Gastroesophageal sphincter (tissue), 4 donors: ENCODE data around the gene IQSEC1. TPM values are rescaled to one million over a fixed set of nuclear protein-coding genes. Genes with fewer than 3 reads are reported as not detected.

Experiments used
- ATAC-seq: fragments of 150-250 bp; one replicate; pipeline ENCODE4 v1.9.1; 2016; ENCODE audit warnings: mild to moderate bottlenecking, moderate library complexity
- H3K27ac ChIP-seq, 4 donors: fragments of 200-600 bp; sonication (generic) in 3 of 4; 1 replicate in 3 of 4; 2 replicates in 1 of 4; pipeline ENCODE4 v1.5.1; 2016 to 2019
- H3K27me3 ChIP-seq: fragments of 200-600 bp; sonication (generic); one replicate; pipeline ENCODE4 v1.5.1; 2019
- H3K36me3 ChIP-seq, 2 donors: fragments of 200-600 bp; sonication (generic); one replicate each; pipeline ENCODE4 v1.5.1; 2019; ENCODE audit warnings: control low read depth in 1 of 2
- H3K4me1 ChIP-seq, 3 donors: fragments of 200-600 bp; sonication (generic); 1 replicate in 2 of 3; 2 replicates in 1 of 3; pipeline ENCODE4 v1.5.1; 2016 to 2019; ENCODE audit warnings: control low read depth in 2 of 3
- H3K4me3 ChIP-seq, 2 donors: fragments of 200-600 bp; sonication (generic); one replicate each; pipeline ENCODE4 v1.5.1; 2019; ENCODE audit warnings: mild to moderate bottlenecking in 1 of 2, moderate library complexity in 1 of 2
- H3K9me3 ChIP-seq, 3 donors: fragments of 200-600 bp; sonication (generic); one replicate each; pipeline ENCODE4 v1.5.1; 2017 to 2019; ENCODE audit warnings: control low read depth in 2 of 3
- CTCF ChIP-seq, 4 experiments: fragments of 200-600 bp in 2 of 4; fragments of 450-650 bp in 2 of 4; sonication (generic) in 1 of 4; IDR thresholded peaks; one replicate each; pipeline ENCODE4 v1.5.1; 2017 to 2019; ENCODE audit warnings: antibody characterized with exemption in 4 of 4, mild to moderate bottlenecking in 2 of 4, moderate library complexity in 2 of 4
- EP300 ChIP-seq: sonication (generic); formaldehyde crosslinking; IDR thresholded peaks from one replicate; pipeline ENCODE4 v1.6.1; 2017; ENCODE audit warnings: antibody characterized with exemption, mild to moderate bottlenecking
- POLR2A ChIP-seq, 2 donors: fragments of 450-650 bp; IDR thresholded peaks; one replicate each; pipeline ENCODE4 v1.6.1; 2017; ENCODE audit warnings: antibody characterized with exemption in 2 of 2, mild to moderate bottlenecking in 2 of 2, moderate library complexity in 1 of 2
- POLR2AphosphoS5 ChIP-seq: sonication (generic); formaldehyde crosslinking; IDR thresholded peaks from one replicate; pipeline ENCODE4 v1.6.1; 2017; ENCODE audit warnings: antibody characterized with exemption
- WGBS, 2 donors: methylation state at CpG; one replicate each; pipeline ENCODE4 v1.1.5; 2018; ENCODE audit warnings: low coverage in 1 of 2; 5-methylcytosine and 5-hydroxymethylcytosine counted together
- total RNA-seq, 4 donors: library from RNA; depleted of rRNA; stranded (reverse); fragments of >200 nt; gene quantifications; one replicate each; pipeline ENCODE4 v1.1.0, GENCODE V29; 2016

The IQSEC1 gene
- total RNA-seq, 4 donors from 2014 or later = 49.5 to 104 (median 61.7) TPM

- no peak for ATAC-seq
- Histone ChIP-seq H3K4me3 (no peak overlapping the region), H3K36me3 (peaks cover 0 to 73% of the 10 kb centered on the region in 2 donors), H3K4me1 (peaks cover 0 to 59% (median 25%) of the 10 kb centered on the region in 3 donors), H3K27ac (no peak overlapping the region), H3K9me3 (no peaks in the 10 kb centered on the region), H3K27me3 (no peaks in the 10 kb centered on the region)
- WGBS, 2 donors = 88% methylated on average over 6 of the region's 6 CpGs; no CpG with 5 or more reads in 1 of the 2 donors
- no peak for TF ChIP-seq POLR2AphosphoS5
- TF ChIP-seq CTCF (IDR thresholded peaks at IDR 0.05) = no peak
- no peak for TF ChIP-seq POLR2A (IDR thresholded peaks at IDR 0.05)
- no peak for TF ChIP-seq EP300
Observed at GRCh38 chr3:12929801-12930200, 143.4 kb downstream of the IQSEC1 start.

GRCh38 chr3:12926660-12927059, 146.6 kb downstream of the IQSEC1 start:
- H3K4me3 ChIP-seq = no peak overlapping the region
- WGBS, 2 donors = 67% methylated on average over 3 of the region's 7 CpGs; no CpG with 5 or more reads in 1 of the 2 donors
- H3K4me1 ChIP-seq = peaks cover 0 to 52% (median 5%) of the 10 kb centered on the region in 3 donors
- H3K27ac ChIP-seq = no peak overlapping the region
- peaks cover 0 to 91% of the 10 kb centered on the region in 2 donors for H3K36me3 ChIP-seq
- TF ChIP-seq POLR2A (IDR thresholded peaks at IDR 0.05) (no peak), POLR2AphosphoS5 (no peak)
- ATAC-seq = no peak
- H3K27me3 ChIP-seq = no peaks in the 10 kb centered on the region
- H3K9me3 ChIP-seq = no peaks in the 10 kb centered on the region

- no peaks in the 10 kb centered on the region for H3K27me3 ChIP-seq
- H3K9me3 ChIP-seq = no peaks in the 10 kb centered on the region
- no peak overlapping the region for H3K4me3 ChIP-seq
- no peak for ATAC-seq
- no CpG with 5 or more reads among the region's 7 CpGs for WGBS, 2 donors
- H3K36me3 ChIP-seq = peaks cover 0 to 91% of the 10 kb centered on the region in 2 donors
- peaks cover 0 to 43% (median 5%) of the 10 kb centered on the region in 3 donors for H3K4me1 ChIP-seq
- TF ChIP-seq EP300 = no peak
- no peak for TF ChIP-seq CTCF (IDR thresholded peaks at IDR 0.05)
- no peak for TF ChIP-seq POLR2AphosphoS5
- no peak for TF ChIP-seq POLR2A (IDR thresholded peaks at IDR 0.05)
- no peak overlapping the region for H3K27ac ChIP-seq
Observed at GRCh38 chr3:12925648-12926047, 147.6 kb downstream of the IQSEC1 start.

GRCh38 chr3:12924437-12924836, 148.8 kb downstream of the IQSEC1 start:
- ATAC-seq = no peak
- Histone ChIP-seq H3K4me1 (peaks cover 0 to 35% (median 5%) of the 10 kb centered on the region in 3 donors), H3K4me3 (no peak overlapping the region), H3K9me3 (no peaks in the 10 kb centered on the region), H3K36me3 (peaks cover 0 to 91% of the 10 kb centered on the region in 2 donors), H3K27ac (no peak overlapping the region), H3K27me3 (no peaks in the 10 kb centered on the region)
- TF ChIP-seq EP300 (no peak), CTCF (IDR thresholded peaks at IDR 0.05) (no peak)
- 60% methylated on average over 4 of the region's 22 CpGs; no CpG with 5 or more reads in 1 of the 2 donors for WGBS, 2 donors

GRCh38 chr3:12922881-12923431, 150.3 kb downstream of the IQSEC1 start:
- Histone ChIP-seq H3K4me1 (peaks cover 0 to 35% (median 5%) of the 10 kb centered on the region in 3 donors), H3K36me3 (peaks cover 0 to 91% of the 10 kb centered on the region in 2 donors), H3K27me3 (no peaks in the 10 kb centered on the region), H3K27ac (no peak overlapping the region), H3K4me3 (no peak overlapping the region), H3K9me3 (no peaks in the 10 kb centered on the region)
- TF ChIP-seq EP300 = no peak
- no peak for TF ChIP-seq POLR2A (IDR thresholded peaks at IDR 0.05)
- TF ChIP-seq CTCF (IDR thresholded peaks at IDR 0.05) = peak in 1 of 4 experiments; percentile 10
- no peak for TF ChIP-seq POLR2AphosphoS5
- WGBS, 2 donors = 80% methylated on average over 2 of the region's 11 CpGs; no CpG with 5 or more reads in 1 of the 2 donors
- no peak for ATAC-seq
